ENCODE results near the gene TRIP13.

Gene TRIP13

DNA sequence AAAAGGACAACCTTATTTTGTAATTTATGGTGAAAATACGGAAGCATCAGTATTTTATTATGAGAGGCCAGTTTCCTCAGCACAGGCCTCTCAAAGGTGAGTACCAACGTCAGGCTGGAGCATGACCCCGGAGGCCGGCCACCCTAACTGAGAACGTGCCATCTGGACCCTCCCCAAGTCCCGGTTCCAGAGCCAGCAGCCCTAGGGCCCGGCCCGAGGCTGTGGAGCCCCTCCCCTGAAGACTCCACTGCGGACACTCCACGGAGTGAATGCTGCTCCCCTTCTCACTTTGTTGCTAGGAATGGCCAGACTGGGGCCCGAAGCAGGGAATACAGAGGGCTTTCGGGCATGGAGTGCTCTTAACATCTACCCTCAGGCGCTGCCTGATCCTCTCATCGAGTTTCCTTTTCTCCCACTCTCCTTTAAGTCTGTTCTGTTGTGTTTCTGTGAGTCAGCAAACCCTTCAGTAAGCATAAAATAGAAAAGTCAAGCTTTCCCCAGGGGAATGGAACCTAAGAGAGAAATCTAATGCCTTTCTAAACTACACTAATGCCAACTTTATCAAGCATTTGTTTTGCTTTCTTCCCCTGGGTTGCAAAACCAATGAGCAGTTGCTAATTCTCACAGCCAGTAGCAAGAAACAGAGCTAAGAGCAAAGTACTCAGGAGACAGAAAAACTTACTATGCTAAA lies 4.6 kb upstream of the TRIP13 start:
- TF ChIP-seq, protein P1, sequence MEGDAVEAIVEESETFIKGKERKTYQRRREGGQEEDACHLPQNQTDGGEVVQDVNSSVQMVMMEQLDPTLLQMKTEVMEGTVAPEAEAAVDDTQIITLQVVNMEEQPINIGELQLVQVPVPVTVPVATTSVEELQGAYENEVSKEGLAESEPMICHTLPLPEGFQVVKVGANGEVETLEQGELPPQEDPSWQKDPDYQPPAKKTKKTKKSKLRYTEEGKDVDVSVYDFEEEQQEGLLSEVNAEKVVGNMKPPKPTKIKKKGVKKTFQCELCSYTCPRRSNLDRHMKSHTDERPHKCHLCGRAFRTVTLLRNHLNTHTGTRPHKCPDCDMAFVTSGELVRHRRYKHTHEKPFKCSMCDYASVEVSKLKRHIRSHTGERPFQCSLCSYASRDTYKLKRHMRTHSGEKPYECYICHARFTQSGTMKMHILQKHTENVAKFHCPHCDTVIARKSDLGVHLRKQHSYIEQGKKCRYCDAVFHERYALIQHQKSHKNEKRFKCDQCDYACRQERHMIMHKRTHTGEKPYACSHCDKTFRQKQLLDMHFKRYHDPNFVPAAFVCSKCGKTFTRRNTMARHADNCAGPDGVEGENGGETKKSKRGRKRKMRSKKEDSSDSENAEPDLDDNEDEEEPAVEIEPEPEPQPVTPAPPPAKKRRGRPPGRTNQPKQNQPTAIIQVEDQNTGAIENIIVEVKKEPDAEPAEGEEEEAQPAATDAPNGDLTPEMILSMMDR (IDR thresholded peaks at IDR 0.05; ENCODE audit: low read depth, low read length): no peak
- no peak overlapping the region for H3K4me3 ChIP-seq (ENCODE audit: low read depth, low read length)

DNA sequence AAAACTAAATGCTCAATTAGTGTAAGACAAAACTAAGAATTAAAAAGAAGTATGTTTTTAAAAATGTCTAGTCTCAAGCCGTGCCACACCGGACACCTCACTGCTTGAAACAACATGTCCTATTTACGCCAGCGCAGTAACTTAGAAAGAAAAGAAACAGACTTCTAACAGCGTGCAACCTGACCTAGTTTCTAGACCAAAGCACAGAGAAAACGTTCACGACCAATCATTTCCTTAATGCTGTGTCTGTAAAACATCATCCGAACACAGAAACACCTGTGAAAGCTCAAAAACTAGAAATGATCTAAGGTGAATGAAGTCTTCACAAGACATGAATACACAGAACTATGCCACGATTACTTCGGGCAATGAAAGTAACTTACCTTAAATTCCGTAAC lies 4.0 kb upstream of the TRIP13 start:
- TF ChIP-seq, protein P1 (IDR thresholded peaks at IDR 0.05; ENCODE audit: low read depth, low read length): no peak
- H3K4me3 ChIP-seq (ENCODE audit: low read depth, low read length): no peak overlapping the region

DNA sequence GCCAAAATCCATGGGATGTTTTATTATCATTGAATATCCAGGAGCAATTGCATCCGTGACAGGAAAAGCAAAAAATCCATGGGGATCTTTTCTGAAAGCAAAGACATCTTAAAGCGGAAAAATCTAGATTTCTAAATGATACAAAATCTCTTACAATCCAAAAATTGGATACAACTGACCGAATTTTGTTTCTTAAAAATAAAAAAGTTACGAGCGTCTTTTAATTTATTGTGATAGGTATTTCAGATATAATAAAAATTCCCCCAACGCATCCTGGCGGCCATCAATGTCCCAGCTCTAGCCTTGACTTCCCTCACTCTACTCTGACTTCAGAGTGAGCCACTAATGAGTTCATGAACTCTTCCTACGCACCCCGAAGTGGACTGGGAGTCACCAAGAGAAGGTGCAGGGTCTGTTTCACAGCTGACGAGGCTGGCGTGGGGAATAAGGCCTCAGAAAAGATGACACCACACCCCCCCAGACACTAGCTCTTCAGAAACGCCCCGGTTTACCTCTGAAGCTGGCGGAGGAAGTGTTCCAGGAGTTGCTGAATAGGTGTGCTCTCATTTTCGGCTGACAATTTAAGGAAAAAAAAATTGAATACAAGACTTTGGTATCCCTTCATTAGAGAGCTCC lies 3.5 kb upstream of the TRIP13 start:
- no peak overlapping the region for H3K4me3 ChIP-seq (ENCODE audit: low read depth, low read length)
- TF ChIP-seq, protein P1 (IDR thresholded peaks at IDR 0.05; ENCODE audit: low read depth, low read length): no peak

DNA sequence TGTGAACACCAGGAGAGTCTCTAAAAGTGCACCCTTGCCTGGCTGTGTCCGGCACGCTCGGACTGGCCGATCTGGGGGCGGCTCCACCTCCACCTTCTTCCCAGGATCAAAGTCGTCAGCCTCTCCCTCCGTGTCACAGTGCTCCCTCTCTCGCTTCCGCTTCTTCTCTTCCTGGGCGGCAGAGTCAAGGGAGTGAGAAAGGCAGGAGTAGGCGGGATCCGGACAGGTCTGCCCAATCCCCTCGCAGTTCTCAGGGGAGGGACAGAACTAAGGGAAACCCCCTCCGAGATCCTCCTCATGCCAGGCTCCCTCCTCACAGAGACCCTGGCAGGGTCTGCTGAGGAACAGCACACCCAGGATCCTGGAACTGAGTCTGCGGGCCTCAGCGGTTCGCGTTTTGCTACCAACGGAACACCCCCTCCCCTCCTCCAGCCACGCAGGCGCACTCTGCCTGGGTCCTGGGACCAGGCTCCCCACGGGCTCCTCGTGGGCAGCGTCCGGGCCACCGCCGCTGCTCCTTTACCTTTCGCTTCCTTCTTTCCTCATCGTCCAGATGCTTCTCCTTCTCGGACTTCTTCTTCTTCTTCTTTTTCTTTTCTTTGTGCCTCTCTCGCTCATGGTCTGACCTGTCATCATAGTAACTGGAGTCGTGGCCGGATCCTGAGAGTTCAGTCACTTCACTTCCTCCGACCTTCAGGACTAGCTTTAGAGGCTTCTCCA lies 1.4 kb upstream of the TRIP13 start:
- TF ChIP-seq, protein P1 (IDR thresholded peaks at IDR 0.05; ENCODE audit: low read depth, low read length): no peak

DNA sequence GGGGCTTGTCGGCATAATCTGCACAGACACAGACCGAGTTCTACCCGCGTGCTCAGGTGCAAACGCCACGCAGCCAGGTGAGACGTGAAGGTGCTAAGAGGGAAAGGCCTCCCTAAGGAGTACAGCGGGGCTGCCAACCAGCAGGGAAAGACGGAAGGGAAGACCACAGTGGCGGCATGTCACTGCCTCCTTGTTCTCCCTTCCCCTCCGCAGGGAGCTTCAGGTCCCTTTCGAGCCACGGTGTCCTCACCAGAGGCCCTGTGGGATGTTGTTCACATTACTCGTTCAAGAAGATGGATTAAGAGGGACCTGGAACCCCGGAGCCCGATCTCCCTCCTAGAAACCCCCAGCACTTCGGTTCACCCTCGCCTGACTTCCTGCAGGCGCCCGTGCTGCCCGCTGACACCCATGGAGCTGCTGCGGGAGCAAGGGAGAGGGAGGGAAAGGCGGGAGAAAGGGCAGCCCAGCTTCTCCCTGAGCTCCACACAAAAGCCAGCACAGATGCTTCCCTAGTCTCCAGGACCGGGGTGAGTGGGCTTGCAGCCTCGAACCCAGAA lies 769 bp upstream of the TRIP13 start:
- H3K4me3 ChIP-seq (ENCODE audit: low read depth, low read length): peak overlapping the region; percentile 79
- TF ChIP-seq, protein P1 (IDR thresholded peaks at IDR 0.05; ENCODE audit: low read depth, low read length): no peak

More for the DNA sequence above, 1.4 kb upstream of the TRIP13 start:
- H3K4me3 ChIP-seq (ENCODE audit: low read depth, low read length): peak overlapping the region; percentile 79

DNA sequence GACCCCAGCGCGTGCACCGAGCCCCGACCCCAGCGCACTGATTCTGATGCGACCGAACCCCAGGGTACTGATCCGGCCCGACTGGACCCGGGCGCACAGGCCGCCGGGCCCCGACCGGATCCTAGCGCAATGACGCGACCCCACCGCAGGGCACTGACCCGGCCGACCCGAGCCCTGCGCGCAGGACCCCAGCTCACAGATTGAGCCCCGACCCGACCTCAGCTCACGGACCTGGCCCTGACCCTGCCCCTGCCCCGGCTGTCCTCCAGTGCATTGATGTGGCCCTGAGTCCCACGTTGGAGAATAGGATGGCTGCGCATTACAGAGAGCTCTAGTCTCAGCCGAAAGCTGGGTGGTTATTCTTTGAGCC lies 438 bp downstream of the TRIP13 start:
- peak overlapping the region; percentile 79 for H3K4me3 ChIP-seq (ENCODE audit: low read depth, low read length)
- TF ChIP-seq, protein P1 (IDR thresholded peaks at IDR 0.05; ENCODE audit: low read depth, low read length): no peak

Measured in WI38 (cell line).